BE2C (cell line): ENCODE measurements around the gene MYL10.

Source experiments
- DNase-seq: peaks from one replicate; pipeline ENCODE4 v3.0.0-alpha.2; 2020
- H3K27me3 ChIP-seq: fragments of 250-450 bp; sonication (Bioruptor Pico); 2 replicates; pipeline ENCODE4 v1.5.1; 2020; ENCODE audit warnings: mild to moderate bottlenecking
- H3K36me3 ChIP-seq: fragments of 250-450 bp; sonication (Bioruptor Pico); 2 replicates; pipeline ENCODE4 v1.5.1; 2020; ENCODE audit warnings: mild to moderate bottlenecking
- H3K4me1 ChIP-seq: fragments of 250-450 bp; sonication (Bioruptor Pico); 2 replicates; pipeline ENCODE4 v1.5.1; 2020
- H3K4me3 ChIP-seq: 2 replicates; pipeline ENCODE4 v1.5.1; 2011; ENCODE audit warnings: low read depth, low read length
- H3K9me3 ChIP-seq: fragments of 250-450 bp; sonication (Bioruptor Pico); 2 replicates; pipeline ENCODE4 v1.5.1; 2020
- TF ChIP-seq, protein P1 (sequence below): IDR thresholded peaks from 2 replicates; pipeline ENCODE4 v1.5.1; 2012; ENCODE audit warnings: mild to moderate bottlenecking, low read depth, low read length

The MYL10 gene

DNA sequence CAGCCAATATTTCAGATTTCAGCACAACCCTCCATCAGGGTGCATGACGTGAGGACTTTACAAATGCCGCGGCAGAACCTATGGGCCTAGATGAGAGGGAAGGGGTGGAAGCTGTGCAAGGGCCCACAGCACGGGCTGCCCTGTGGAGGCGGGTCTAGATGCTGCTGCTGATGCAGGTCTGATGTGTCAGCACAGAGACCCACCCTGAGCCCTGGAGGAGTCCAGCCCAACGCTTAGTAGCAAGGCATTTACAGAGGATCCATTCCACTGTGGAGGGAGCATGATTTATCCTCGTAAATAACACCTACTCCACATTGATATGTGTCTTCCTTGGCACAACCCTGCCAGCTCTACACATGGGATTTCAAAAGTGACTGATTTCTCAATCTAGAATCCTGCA lies 48.5 kb downstream of the MYL10 start:
- H3K9me3 ChIP-seq = no peaks in the 10 kb centered on the region
- H3K4me1 ChIP-seq = no peaks in the 10 kb centered on the region
- no peaks in the 10 kb centered on the region for H3K36me3 ChIP-seq
- H3K4me3 ChIP-seq = no peak overlapping the region
- H3K27me3 ChIP-seq = no peaks in the 10 kb centered on the region
- TF ChIP-seq, protein P1, sequence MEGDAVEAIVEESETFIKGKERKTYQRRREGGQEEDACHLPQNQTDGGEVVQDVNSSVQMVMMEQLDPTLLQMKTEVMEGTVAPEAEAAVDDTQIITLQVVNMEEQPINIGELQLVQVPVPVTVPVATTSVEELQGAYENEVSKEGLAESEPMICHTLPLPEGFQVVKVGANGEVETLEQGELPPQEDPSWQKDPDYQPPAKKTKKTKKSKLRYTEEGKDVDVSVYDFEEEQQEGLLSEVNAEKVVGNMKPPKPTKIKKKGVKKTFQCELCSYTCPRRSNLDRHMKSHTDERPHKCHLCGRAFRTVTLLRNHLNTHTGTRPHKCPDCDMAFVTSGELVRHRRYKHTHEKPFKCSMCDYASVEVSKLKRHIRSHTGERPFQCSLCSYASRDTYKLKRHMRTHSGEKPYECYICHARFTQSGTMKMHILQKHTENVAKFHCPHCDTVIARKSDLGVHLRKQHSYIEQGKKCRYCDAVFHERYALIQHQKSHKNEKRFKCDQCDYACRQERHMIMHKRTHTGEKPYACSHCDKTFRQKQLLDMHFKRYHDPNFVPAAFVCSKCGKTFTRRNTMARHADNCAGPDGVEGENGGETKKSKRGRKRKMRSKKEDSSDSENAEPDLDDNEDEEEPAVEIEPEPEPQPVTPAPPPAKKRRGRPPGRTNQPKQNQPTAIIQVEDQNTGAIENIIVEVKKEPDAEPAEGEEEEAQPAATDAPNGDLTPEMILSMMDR = no peak
- DNase-seq = no peak

GRCh38 chr7:101578552-101578951 lies 50.5 kb downstream of the MYL10 start:
- Histone ChIP-seq H3K36me3 (no peaks in the 10 kb centered on the region), H3K27me3 (peaks cover 2% of the 10 kb centered on the region; the same call in 1 of the 2 replicates), H3K9me3 (no peaks in the 10 kb centered on the region), H3K4me1 (no peaks in the 10 kb centered on the region), H3K4me3 (no peak overlapping the region)
- no peak for DNase-seq
- TF ChIP-seq, protein P1 = no peak

- peaks cover 4% of the 10 kb centered on the region; the same call in 1 of the 2 replicates for H3K27me3 ChIP-seq
- H3K4me3 ChIP-seq = no peak overlapping the region
- H3K36me3 ChIP-seq = no peaks in the 10 kb centered on the region
- no peak for DNase-seq
- TF ChIP-seq, protein P1 = no peak
- H3K4me1 ChIP-seq = no peaks in the 10 kb centered on the region
- H3K9me3 ChIP-seq = no peaks in the 10 kb centered on the region
Measured at GRCh38 chr7:101576998-101577397, 52.1 kb downstream of the MYL10 start.

DNA sequence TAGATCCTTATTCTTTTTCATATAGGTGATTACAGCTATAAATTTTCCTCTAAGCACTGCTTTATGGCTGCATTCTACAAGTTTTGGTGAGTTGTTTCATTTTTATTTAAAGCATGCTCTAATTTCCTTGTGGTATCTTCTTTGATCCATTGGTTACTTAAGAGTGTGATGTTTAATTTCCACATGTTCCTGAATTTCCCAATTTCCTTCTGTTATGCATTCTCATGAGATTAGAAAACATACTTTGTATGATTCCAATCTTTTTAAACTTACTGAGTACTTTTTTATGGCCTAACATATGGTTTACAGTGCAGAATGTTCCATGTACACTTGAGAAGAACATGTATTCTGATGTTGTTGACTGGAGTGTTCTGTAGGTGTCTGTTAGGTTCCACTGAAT lies 53.4 kb downstream of the MYL10 start:
- H3K36me3 ChIP-seq = no peaks in the 10 kb centered on the region
- H3K9me3 ChIP-seq = 0 out of 2 replicates have a peak, but pooled peaks cover 3% of the 10 kb centered on the region
- no peak overlapping the region for H3K4me3 ChIP-seq
- TF ChIP-seq, protein P1 = no peak
- no peaks in the 10 kb centered on the region for H3K4me1 ChIP-seq
- H3K27me3 ChIP-seq = peaks cover 9% of the 10 kb centered on the region; the same call in 1 of the 2 replicates
- no peak for DNase-seq

GRCh38 chr7:101575168-101575567 lies 53.9 kb downstream of the MYL10 start:
- Histone ChIP-seq H3K36me3 (no peaks in the 10 kb centered on the region), H3K4me1 (no peaks in the 10 kb centered on the region), H3K9me3 (0 out of 2 replicates have a peak, but pooled peaks cover 6% of the 10 kb centered on the region), H3K4me3 (no peak overlapping the region), H3K27me3 (peaks cover 10% of the 10 kb centered on the region; the same call in 1 of the 2 replicates)
- TF ChIP-seq, protein P1 = no peak
- no peak for DNase-seq

DNA sequence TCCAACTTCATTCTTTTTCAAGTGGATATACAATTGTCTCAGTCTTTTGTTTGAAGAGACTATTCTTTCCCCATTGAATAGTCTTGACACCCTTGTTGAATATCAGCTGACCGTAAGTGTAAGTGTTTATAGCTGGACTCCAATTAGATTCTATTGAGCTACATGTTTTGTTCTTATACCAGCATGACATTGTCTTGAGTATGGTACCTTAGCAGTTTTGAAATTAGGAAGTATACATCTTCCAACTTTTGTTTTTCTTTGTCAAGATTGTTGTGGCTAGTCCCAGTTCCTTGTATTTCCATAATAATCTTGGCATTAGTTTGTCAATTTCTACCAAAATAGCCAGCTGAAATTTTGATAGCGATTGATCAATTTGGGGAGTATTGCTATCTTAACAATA lies 56.9 kb downstream of the MYL10 start:
- DNase-seq = no peak
- TF ChIP-seq, protein P1 = no peak
- no peaks in the 10 kb centered on the region for H3K4me1 ChIP-seq
- H3K9me3 ChIP-seq = peaks cover 6% of the 10 kb centered on the region; the same call in 1 of the 2 replicates
- no peaks in the 10 kb centered on the region for H3K36me3 ChIP-seq
- no peak overlapping the region for H3K4me3 ChIP-seq
- peaks cover 10% of the 10 kb centered on the region; the same call in 1 of the 2 replicates for H3K27me3 ChIP-seq
